Nephron (organoid): ENCODE results near the gene SERPINI1.
A peak's percentile ranks its signal among the peaks of the same experiment; 100 is the strongest.

Source experiments
- H3K27ac Mint-ChIP-seq, 3 experiments: 2 replicates each; pipeline ENCODE4 v1.8.0; 2020; ENCODE audit warnings: mixed read lengths in 3 of 3, mild to moderate bottlenecking in 2 of 3, moderate library complexity in 1 of 3
- H3K27me3 Mint-ChIP-seq: 2 replicates; pipeline ENCODE4 v1.8.0; 2021; ENCODE audit warnings: low read depth, mild to moderate bottlenecking, moderate library complexity, mixed read lengths
- H3K36me3 Mint-ChIP-seq: 2 replicates; pipeline ENCODE4 v1.8.0; 2020; ENCODE audit warnings: low read depth, mixed read lengths
- H3K4me1 Mint-ChIP-seq: 2 replicates; pipeline ENCODE4 v1.8.0; 2020; ENCODE audit warnings: mixed read lengths
- H3K4me3 Mint-ChIP-seq, 3 experiments: 2 replicates each; pipeline ENCODE4 v1.8.0; 2020; ENCODE audit warnings: mild to moderate bottlenecking in 3 of 3, mixed read lengths in 3 of 3, moderate library complexity in 2 of 3
- H3K9me3 Mint-ChIP-seq: 2 replicates; pipeline ENCODE4 v1.8.0; 2020; ENCODE audit warnings: mixed read lengths
- TF ChIP-seq, protein P1 (sequence below), 3 experiments: fragments of 200-600 bp; sonication (generic); IDR thresholded peaks; one replicate each; pipeline ENCODE4 v1.5.0; 2021; ENCODE audit warnings: antibody characterized with exemption in 3 of 3; ENCODE audit not compliant: unreplicated experiment in 3 of 3

The SERPINI1 gene

DNA sequence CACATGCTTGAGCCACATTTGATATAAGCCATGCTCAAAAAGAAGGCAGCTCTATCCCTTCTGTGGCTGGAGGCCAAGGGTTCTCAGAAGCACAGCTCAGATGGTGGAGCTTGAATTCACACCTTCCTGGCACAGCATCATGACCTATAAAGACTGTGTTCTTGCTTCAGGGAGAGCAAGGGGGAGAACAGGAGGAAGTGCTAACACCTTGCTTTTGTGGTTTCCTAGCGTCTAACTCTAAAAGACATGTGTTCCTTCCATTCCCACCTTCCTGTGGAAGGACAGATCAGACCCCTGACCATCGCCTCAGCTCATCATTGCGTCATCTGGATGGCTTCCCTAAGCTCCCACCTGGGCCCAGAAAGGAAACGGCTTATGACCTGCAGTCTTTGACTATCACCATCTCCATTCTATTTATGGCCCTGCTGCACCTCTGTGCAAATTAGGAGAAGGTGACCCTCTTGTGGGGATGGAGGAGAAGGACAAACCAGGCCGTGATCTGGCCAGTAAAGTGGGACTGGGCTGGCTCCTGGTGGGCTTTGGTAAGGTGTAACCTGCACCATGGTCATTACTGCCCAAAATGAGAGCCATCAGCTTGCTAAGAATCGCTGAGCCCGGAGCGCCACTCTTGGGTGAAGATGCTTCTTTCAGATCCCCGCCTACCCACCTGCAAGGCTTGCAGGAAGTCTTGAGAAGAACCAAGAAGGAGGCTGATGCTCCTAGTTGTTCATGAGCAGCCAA, 128.5 kb downstream of the SERPINI1 start:
- H3K27ac Mint-ChIP-seq: peak overlapping the region in 1 of 3 experiments; percentile 19
- H3K36me3 Mint-ChIP-seq: no peaks in the 10 kb centered on the region
- no peak overlapping the region for H3K4me3 Mint-ChIP-seq
- peaks cover 19% of the 10 kb centered on the region for H3K4me1 Mint-ChIP-seq
- TF ChIP-seq, protein P1, sequence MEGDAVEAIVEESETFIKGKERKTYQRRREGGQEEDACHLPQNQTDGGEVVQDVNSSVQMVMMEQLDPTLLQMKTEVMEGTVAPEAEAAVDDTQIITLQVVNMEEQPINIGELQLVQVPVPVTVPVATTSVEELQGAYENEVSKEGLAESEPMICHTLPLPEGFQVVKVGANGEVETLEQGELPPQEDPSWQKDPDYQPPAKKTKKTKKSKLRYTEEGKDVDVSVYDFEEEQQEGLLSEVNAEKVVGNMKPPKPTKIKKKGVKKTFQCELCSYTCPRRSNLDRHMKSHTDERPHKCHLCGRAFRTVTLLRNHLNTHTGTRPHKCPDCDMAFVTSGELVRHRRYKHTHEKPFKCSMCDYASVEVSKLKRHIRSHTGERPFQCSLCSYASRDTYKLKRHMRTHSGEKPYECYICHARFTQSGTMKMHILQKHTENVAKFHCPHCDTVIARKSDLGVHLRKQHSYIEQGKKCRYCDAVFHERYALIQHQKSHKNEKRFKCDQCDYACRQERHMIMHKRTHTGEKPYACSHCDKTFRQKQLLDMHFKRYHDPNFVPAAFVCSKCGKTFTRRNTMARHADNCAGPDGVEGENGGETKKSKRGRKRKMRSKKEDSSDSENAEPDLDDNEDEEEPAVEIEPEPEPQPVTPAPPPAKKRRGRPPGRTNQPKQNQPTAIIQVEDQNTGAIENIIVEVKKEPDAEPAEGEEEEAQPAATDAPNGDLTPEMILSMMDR (IDR thresholded peaks at IDR 0.05; ENCODE audit: unreplicated experiment in 3 of 3): no peak
- no peaks in the 10 kb centered on the region for H3K9me3 Mint-ChIP-seq
- no peaks in the 10 kb centered on the region for H3K27me3 Mint-ChIP-seq

DNA sequence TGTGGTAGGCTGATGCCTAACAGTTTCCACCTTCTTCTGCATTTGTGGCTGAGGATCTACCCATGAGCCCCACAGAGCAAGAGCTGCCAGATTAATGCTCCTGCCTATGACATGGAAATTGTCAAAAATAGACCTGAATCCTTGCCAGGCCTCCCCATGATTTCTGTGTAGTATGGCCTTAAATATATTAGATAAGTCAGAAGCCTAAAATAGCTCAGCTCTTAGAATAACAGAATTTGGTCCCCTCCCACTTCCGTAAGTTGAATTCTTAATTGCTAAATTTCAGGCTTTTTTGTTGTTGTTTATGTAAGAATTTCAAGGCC, 129.0 kb downstream of the SERPINI1 start:
- TF ChIP-seq, protein P1 (IDR thresholded peaks at IDR 0.05; ENCODE audit: unreplicated experiment in 3 of 3): no peak
- Mint-ChIP-seq H3K36me3 (no peaks in the 10 kb centered on the region), H3K4me3 (no peak overlapping the region), H3K9me3 (no peaks in the 10 kb centered on the region), H3K27me3 (no peaks in the 10 kb centered on the region), H3K27ac (peak overlapping the region in 2 of 3 experiments; percentile 19 to 61), H3K4me1 (peaks cover 19% of the 10 kb centered on the region)

DNA sequence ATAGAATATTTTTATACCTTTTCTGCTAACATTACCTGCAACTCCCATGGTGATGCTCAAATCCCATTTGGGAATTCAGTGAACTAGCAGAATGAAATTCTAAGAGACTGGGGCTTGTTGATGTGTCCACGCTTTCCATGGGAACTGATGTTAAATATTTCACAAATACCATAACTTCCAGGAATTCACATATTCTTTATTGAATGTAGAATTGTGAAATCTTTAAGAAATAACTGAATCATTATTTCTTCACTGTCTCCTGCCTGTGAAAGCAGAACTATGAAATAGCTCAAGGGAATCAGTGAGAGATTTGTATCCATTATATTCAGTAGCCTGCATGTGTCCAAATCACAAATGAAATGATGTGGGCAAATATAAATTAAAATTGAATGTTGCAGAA, 130.8 kb downstream of the SERPINI1 start:
- no peak overlapping the region for H3K27ac Mint-ChIP-seq
- no peaks in the 10 kb centered on the region for H3K36me3 Mint-ChIP-seq
- peaks cover 18% of the 10 kb centered on the region for H3K4me1 Mint-ChIP-seq
- no peaks in the 10 kb centered on the region for H3K9me3 Mint-ChIP-seq
- H3K27me3 Mint-ChIP-seq: no peaks in the 10 kb centered on the region
- TF ChIP-seq, protein P1 (IDR thresholded peaks at IDR 0.05; ENCODE audit: unreplicated experiment in 3 of 3): no peak
- no peak overlapping the region for H3K4me3 Mint-ChIP-seq

DNA sequence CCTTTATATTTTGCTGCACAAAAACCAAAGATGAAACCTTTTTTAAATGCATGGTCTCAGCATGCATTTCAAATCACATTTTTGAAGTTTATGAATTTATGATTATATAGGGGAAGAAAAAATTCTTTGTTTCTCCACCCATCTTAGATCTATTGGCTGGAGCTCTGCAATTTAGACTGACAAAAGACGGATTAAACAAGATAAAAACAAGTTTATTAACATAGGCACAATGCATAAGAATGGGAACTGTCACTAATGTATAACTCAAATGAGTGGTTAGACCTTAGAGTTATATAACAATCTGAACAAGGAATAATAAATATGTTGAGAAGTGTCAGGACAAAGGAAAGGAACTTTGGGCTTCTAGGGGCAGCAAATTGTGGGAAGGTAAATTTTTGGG, 132.5 kb downstream of the SERPINI1 start:
- Mint-ChIP-seq H3K27ac (no peak overlapping the region), H3K4me1 (peaks cover 10% of the 10 kb centered on the region), H3K27me3 (no peaks in the 10 kb centered on the region), H3K36me3 (no peaks in the 10 kb centered on the region), H3K9me3 (no peaks in the 10 kb centered on the region), H3K4me3 (no peak overlapping the region)
- TF ChIP-seq, protein P1 (IDR thresholded peaks at IDR 0.05; ENCODE audit: unreplicated experiment in 3 of 3): no peak

DNA sequence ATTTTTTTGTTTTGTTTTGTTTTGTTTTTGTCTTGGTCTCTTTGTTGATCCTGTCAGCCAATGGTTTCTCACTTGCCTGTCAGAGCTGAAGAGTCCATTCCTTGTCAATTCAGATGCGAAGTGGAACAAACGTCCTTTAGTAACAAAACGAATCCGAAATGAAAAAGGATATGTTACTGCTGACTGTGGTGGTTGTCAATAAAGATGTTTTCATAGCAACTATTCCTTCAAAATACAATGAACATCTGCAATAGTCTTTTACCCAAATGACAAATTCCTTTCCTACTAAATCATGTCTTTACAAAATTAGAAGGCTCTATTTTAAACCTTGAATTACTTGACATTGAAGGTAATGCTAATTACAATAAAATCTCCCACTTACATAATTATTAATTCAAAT, 134.7 kb downstream of the SERPINI1 start:
- H3K27me3 Mint-ChIP-seq: no peaks in the 10 kb centered on the region
- H3K36me3 Mint-ChIP-seq: no peaks in the 10 kb centered on the region
- no peak overlapping the region for H3K27ac Mint-ChIP-seq
- TF ChIP-seq, protein P1 (IDR thresholded peaks at IDR 0.05; ENCODE audit: unreplicated experiment in 3 of 3): no peak
- H3K4me3 Mint-ChIP-seq: no peak overlapping the region
- H3K9me3 Mint-ChIP-seq: no peaks in the 10 kb centered on the region
- H3K4me1 Mint-ChIP-seq: peaks cover 13% of the 10 kb centered on the region

DNA sequence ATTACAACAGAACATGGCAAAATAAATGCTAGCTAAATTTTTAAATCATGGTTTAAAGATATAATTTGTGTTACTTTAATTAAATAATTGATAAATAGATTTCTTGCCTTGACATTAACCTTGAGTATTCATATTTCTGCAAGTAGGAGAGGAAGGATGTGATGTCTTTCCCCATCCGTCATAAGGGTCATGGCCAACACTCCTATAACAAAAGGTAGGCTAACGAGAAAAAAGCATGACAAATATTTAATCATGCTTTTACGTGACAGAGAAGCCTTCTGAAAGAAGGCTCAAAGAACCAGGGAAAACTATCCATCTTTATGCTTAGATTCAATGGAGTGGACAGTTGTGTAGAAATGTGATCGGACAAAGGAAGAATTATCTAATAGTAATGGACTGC, 135.2 kb downstream of the SERPINI1 start:
- no peaks in the 10 kb centered on the region for H3K9me3 Mint-ChIP-seq
- peaks cover 13% of the 10 kb centered on the region for H3K4me1 Mint-ChIP-seq
- TF ChIP-seq, protein P1 (IDR thresholded peaks at IDR 0.05; ENCODE audit: unreplicated experiment in 3 of 3): no peak
- no peaks in the 10 kb centered on the region for H3K27me3 Mint-ChIP-seq
- H3K4me3 Mint-ChIP-seq: no peak overlapping the region
- no peak overlapping the region for H3K27ac Mint-ChIP-seq
- no peaks in the 10 kb centered on the region for H3K36me3 Mint-ChIP-seq
